ENCODE data around the gene RARRES2. TPM values are rescaled to one million over a fixed set of nuclear protein-coding genes. Genes with fewer than 3 reads are reported as not detected.

RARRES2 gene
- polyA plus RNA-seq, 3 donors from 2014 or later, result not detected

DNA sequence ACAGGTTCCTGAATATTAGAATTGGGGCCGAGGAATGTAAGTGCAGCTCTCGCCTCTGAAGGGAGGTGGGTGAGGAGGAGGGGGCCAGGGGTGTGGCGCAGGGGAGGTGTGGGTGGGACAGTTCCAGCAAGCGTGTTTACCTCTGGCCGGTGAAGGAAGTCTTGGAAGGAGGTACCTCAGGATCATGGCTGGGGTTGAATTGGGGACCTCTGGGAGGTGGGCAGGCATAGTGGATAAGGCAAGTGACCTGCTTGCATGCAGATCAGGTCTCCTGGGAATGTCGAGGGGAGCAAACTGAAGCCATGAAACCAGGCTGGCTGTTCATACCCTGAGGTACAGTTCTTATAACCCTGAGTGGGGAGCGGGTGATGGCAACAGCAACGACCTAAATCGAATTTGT is 39.7 kb upstream of the RARRES2 start:
- Mint-ChIP-seq H3K9me3 (no peaks in the 10 kb centered on the region), H3K4me3 (peak overlapping the region in 3 of 5 donors; percentile 18 to 88 (median 52)), H3K36me3 (no peaks in the 10 kb centered on the region), H3K27me3 (ENCODE audit: low read depth in 3 of 3) (peaks cover 2 to 10% (median 6%) of the 10 kb centered on the region in 3 donors), H3K27ac (no peak overlapping the region), H3K4me1 (peaks cover 26 to 28% of the 10 kb centered on the region in 2 donors)
- DNase-seq, result no peak

DNA sequence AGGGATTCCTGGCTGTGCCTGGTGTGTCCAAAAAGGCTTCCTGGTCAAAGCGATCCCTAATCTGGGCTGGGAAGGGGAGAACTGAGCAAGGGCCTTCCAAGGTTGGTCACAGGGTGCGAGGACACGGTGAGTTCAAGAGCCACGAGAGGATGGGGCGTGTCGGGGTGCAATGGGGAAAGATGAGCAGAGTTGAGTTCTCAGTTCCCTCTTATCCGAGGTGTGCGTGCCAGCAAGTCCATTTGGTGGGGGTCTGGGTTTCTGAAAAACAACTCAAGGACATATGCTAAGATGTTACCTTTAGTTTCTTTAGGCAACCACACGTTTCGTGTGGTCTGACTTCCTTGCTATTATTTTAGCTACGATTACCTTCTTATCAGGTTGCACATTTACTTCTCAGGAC is 39.0 kb upstream of the RARRES2 start:
- DNase-seq, result no peak
- peaks cover 26 to 29% of the 10 kb centered on the region in 2 donors for H3K4me1 Mint-ChIP-seq
- peak overlapping the region in 2 of 6 donors; percentile 92 for H3K27ac Mint-ChIP-seq
- peaks cover 2 to 10% (median 6%) of the 10 kb centered on the region in 3 donors for H3K27me3 Mint-ChIP-seq (ENCODE audit: low read depth in 3 of 3)
- H3K9me3 Mint-ChIP-seq, result no peaks in the 10 kb centered on the region
- no peaks in the 10 kb centered on the region for H3K36me3 Mint-ChIP-seq
- H3K4me3 Mint-ChIP-seq, result peak overlapping the region; percentile 18 to 92 (median 90)

DNA sequence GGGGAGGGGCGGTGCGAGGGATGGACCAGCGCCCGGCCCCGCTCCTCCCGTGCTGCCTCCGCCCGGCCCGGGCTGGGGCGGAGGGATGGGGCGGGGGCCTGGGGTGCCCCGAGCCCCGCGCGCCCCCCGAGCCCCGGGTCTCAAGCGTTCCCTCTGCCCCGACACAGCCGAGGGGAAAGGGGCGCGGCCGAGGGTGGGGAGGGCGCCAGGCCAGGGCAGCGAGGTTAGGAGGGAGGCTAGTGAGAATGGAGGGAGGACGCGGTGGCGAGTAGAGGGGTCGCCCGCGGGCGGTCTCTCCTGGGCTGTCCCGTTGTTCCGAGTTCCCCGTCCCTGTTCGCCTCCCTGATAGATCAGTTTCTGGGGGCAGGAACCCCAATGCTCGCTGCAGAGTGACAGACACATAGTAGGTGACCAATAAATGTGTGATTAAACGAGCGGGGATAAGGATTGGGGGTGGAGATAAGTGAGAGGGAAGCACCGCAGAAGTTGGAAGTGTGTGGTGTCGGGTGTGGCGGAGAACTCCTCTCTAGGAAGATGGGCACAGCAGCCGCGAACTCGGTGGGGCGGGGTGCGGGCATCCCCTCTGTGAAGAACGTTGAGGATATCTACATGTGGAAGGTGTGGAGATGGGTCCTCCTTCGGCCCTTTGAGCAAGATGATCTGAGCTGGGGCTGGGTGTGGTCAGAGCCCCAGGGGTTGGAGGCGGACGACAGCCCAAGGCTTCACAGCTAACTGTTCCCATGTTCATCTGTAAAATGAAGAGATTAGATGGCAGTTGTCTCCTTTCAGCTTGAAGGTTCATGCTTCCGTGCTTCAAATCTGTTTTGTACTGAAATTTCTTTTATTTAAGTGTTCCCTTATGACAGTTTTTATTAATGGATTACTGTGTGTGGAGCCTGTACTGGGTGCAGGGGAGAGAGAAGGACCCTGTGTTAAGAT is 38.3 kb upstream of the RARRES2 start:
- peak overlapping the region; percentile 88 to 92 (median 92) for H3K4me3 Mint-ChIP-seq
- no peaks in the 10 kb centered on the region for H3K9me3 Mint-ChIP-seq
- peak overlapping the region in 5 of 6 donors; percentile 59 to 92 (median 89) for H3K27ac Mint-ChIP-seq
- peaks cover 2 to 10% (median 6%) of the 10 kb centered on the region in 3 donors for H3K27me3 Mint-ChIP-seq (ENCODE audit: low read depth in 3 of 3)
- no peaks in the 10 kb centered on the region for H3K36me3 Mint-ChIP-seq
- DNase-seq, result no peak
- H3K4me1 Mint-ChIP-seq, result peaks cover 26 to 29% of the 10 kb centered on the region in 2 donors

DNA sequence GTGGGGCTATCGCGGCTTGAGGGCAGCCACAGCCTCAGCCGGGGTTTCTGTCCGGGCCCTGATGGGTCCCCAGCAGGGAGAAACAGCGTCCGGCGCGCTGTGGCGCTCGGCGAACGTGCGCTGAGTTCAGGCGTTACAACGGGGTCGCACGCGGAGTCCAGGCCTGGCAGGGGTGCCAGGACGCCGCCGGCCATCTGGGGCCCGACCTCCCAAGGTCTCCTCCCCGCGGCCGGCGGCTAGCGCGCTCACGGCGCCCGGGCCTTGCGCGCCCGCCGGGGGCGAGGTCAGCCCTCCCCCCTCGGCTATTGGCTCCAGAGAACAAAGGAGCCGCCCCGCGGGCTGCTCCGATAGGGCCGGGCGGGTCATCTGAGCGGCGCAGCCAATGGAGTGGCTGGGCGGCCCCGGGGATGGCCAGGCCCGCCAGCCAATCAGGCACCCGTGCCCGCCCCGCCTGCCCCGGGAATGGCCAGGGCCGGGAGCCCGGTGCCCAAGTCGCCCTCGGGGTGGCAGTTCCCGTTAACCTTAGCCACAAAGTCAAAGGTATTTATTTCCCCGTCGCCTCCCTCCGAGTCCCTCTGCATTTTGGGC is 37.5 kb upstream of the RARRES2 start, which contains the start of gene ZNF775:
Gene ZNF775, plus strand, starts transcription at position 478 of the 588 bp plus-strand sequence. CDS start 9,141 bp downstream, outside the sequence.
- Mint-ChIP-seq H3K36me3 (no peaks in the 10 kb centered on the region), H3K4me3 (peak within 1 kb of the TSS; percentile 88 to 92 (median 92)), H3K4me1 (peaks cover 30 to 33% of the 10 kb centered on the region in 2 donors), H3K9me3 (no peaks in the 10 kb centered on the region), H3K27me3 (ENCODE audit: low read depth in 3 of 3) (peaks cover 2 to 10% (median 6%) of the 10 kb centered on the region in 3 donors), H3K27ac (peak within 1 kb of the TSS; percentile 82 to 93 (median 90))
- peak; percentile 92 to 94 (median 93) for DNase-seq

DNA sequence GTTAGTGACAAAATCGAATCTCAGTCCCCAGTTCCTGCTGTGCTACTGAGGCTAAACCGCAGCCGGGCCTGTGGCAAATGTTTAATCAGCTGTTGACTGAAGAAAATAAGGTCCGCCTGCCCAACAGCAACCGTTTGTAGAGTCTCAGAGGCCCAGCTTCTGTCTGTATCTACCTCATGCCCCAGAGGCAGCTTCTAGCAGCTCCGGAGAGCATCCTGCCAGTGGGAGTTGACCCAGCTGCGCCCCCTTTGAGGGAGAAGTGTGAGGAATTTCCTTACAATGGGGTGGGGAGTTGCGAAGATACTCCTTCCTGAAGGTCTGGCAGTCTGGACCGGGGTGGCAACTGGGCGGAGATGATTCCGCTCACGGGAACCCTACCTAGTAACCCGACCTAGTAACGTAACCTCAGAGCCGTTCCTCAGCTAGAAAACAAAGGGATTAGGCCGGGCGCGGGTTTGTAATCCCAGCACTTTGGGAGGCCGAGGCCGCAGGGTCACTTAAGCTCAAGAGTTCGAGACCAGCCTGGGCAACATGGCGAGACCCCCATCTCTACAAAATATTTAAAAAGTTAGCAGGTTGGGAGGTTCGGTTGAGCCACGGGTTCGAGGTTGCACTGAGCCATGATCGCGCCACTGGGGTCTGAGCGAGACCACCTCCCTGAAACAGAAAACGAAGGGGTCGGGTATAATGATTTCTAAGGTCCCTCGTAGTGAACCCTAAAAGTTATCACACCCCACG is 36.9 kb upstream of the RARRES2 start:
- peaks cover 2 to 10% (median 6%) of the 10 kb centered on the region in 3 donors for H3K27me3 Mint-ChIP-seq (ENCODE audit: low read depth in 3 of 3)
- peaks cover 33 to 39% of the 10 kb centered on the region in 2 donors for H3K4me1 Mint-ChIP-seq
- DNase-seq, result peak; percentile 64 to 71 (median 71)
- H3K4me3 Mint-ChIP-seq, result peak overlapping the region; percentile 83 to 86 (median 86)
- no peaks in the 10 kb centered on the region for H3K36me3 Mint-ChIP-seq
- peak overlapping the region; percentile 82 to 93 (median 90) for H3K27ac Mint-ChIP-seq
- no peaks in the 10 kb centered on the region for H3K9me3 Mint-ChIP-seq

DNA sequence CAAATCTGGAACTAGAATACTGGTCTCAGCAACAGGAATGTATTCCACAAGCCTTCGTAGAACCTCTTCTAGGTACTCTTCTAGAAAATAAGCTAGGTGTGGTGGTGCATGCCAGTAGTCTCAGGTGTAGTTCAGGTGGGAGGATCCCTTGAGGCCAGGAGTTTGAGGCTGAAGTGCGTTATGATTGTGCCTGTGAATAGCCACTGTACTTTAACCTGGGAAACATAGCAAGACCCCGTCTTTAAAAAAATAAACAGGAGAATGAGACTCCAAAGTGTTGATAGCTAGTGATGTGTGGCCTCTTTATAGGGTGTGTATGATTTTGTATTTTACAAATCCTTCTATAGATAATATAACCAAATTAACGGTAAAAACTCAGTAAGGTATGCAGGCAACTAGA is 36.2 kb upstream of the RARRES2 start:
- Mint-ChIP-seq H3K9me3 (no peaks in the 10 kb centered on the region), H3K4me3 (peak overlapping the region; percentile 83 to 86 (median 86)), H3K27me3 (ENCODE audit: low read depth in 3 of 3) (peaks cover 2 to 10% (median 6%) of the 10 kb centered on the region in 3 donors), H3K27ac (peak overlapping the region; percentile 82 to 93 (median 90)), H3K4me1 (peaks cover 36 to 39% of the 10 kb centered on the region in 2 donors), H3K36me3 (no peaks in the 10 kb centered on the region)
- DNase-seq, result no peak

DNA sequence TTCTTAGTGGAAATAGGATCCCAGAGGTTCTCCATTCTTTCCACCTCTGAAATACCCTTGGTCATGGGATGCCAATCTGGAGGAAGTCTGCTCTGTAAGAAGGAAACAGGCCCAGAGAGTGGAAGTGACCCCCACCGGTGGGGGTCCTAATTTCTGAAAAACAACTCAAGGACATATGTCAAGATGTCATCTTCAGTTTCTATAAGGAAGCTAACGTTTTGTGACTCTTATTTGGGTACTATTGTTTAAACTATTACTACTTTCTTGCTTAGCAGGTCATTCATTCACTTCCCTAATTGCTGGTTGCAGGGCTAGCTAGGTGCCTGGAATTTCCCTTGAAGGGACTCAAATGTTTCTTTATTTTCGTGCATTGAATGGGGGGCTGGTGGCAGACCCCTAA is 35.8 kb upstream of the RARRES2 start:
- Mint-ChIP-seq H3K4me1 (peaks cover 36 to 39% of the 10 kb centered on the region in 2 donors), H3K27ac (peak overlapping the region in 4 of 6 donors; percentile 86 to 92 (median 90)), H3K27me3 (ENCODE audit: low read depth in 3 of 3) (peaks cover 2 to 10% (median 6%) of the 10 kb centered on the region in 3 donors), H3K36me3 (no peaks in the 10 kb centered on the region), H3K9me3 (no peaks in the 10 kb centered on the region), H3K4me3 (peak overlapping the region in 2 of 5 donors; percentile 83 to 86)
- DNase-seq, result no peak

DNA sequence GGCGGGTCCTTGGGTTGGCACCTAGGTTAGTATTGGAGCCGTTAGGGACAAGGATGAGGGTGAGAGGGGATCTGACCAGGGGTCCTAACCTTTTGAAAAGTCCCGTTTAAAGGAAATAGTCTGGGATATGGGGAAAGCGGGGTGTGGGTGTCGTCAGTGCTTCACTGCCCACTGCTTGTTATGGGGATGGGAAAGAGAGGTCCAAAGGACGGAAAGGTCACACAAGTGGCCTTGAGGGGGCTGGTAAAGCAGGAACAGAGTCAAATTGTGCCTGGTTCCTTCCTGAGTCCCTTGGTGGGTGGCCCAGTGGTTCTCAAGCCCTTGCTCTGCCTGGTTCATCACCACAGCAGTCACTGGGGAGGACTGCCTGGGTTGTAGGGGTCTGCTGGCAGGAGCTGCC is 35.1 kb upstream of the RARRES2 start:
- Mint-ChIP-seq H3K27ac (peak overlapping the region in 1 of 6 donors; percentile 40), H3K27me3 (ENCODE audit: low read depth in 3 of 3) (peaks cover 2 to 10% (median 6%) of the 10 kb centered on the region in 3 donors), H3K4me3 (no peak overlapping the region), H3K36me3 (no peaks in the 10 kb centered on the region), H3K4me1 (peaks cover 36 to 39% of the 10 kb centered on the region in 2 donors), H3K9me3 (no peaks in the 10 kb centered on the region)
- DNase-seq, result no peak

DNA sequence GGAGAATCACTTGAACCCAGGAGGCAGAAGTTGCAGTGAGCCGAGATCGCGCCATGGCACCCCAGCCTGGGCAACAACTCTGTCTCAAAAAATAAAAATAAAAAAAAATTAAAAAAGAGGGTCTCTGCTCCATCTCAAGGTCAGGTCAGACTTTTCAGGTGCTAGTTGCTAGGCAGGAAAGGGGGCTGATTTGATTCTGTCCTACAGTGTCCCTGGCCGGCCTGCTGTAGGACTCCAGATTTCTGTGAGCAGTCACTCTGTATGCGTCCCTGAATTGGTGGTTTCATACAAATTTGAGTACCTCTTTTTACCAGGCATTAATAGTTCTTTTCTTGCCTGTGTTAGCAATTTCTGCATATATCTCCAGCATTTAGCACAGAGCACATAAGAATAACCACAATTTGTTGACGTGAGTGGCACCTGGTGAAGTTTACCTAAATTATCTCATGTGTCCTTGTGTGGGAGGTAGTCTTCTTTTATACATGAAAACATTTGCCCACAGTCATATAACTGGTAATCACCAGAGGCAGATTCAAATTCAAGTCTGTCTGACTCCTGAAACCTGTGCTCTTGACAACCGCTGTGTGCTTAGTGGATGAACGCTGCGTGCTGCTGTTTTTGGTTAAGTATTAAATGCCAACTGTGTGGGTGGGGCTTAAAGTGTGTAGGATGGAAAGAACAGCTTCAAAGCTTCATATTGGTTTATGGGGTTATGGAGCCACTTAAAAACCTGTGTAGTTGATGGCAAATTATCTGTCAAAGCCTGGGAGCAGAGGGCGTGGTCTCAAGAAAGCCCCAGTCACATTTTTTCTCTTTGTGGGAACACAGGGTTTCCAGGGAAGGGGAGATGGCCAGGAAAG is 34.5 kb upstream of the RARRES2 start:
- no peak for DNase-seq
- Mint-ChIP-seq H3K27ac (peak overlapping the region in 4 of 6 donors; percentile 16 to 64 (median 30)), H3K4me3 (peak overlapping the region in 1 of 5 donors; percentile 3)

DNA sequence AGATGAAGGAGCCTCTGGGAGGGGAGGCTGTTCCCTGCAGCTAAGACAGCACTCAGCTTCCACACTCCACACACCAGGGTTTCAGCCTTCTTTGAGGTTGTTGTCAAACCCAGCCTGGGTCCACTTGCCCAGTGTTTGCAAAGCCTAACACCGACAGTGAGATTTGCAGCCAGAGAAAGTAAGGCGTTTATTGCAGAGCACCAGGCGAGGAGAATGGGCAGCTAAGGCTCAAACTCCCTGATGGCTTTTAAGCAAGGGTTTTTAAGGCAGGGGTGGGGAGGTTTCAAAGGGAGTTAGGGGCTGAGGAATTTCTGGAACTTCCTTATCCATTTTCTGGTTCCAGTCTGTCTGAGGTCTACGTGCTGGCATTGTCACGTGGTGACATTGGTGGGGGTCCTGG is 33.0 kb upstream of the RARRES2 start:
- DNase-seq, result no peak
- Mint-ChIP-seq H3K36me3 (peaks cover 0 to 4% (median 3%) of the 10 kb centered on the region in 3 donors), H3K9me3 (no peaks in the 10 kb centered on the region), H3K27ac (peak overlapping the region in 2 of 6 donors; percentile 18 to 48), H3K4me1 (peaks cover 39 to 44% of the 10 kb centered on the region in 2 donors), H3K27me3 (ENCODE audit: low read depth in 3 of 3) (peaks cover 0 to 13% (median 7%) of the 10 kb centered on the region in 3 donors), H3K4me3 (no peak overlapping the region)

More for the DNA sequence above, 34.5 kb upstream of the RARRES2 start:
- Mint-ChIP-seq H3K4me1 (peaks cover 38 to 42% of the 10 kb centered on the region in 2 donors), H3K27me3 (ENCODE audit: low read depth in 3 of 3) (peaks cover 2 to 10% (median 6%) of the 10 kb centered on the region in 3 donors), H3K9me3 (no peaks in the 10 kb centered on the region), H3K36me3 (peaks cover 0 to under 1% (median under 1%) of the 10 kb centered on the region in 3 donors)

DNA sequence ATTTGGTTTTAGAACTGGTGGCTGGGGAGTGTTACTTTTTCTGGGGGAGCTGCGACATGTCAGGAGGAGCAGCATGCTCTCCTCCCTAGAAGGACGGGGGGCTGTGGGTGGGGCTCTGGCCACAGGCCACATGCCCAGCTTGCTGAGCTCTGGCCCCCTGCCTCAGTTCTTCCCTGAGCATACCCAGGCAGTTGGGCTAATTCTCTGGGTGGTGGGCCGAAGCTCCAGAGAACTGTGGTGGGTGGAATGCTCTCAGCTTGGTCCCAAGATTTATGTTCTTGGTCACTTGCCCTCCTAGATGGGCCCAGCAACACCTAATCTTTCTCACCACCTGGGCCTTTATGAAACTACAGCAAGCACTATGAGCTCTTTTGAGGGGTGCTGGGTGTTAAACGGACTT is 32.6 kb upstream of the RARRES2 start:
- Mint-ChIP-seq H3K36me3 (peaks cover 0 to 4% (median 3%) of the 10 kb centered on the region in 3 donors), H3K27ac (peak overlapping the region in 2 of 6 donors; percentile 18 to 48)

DNA sequence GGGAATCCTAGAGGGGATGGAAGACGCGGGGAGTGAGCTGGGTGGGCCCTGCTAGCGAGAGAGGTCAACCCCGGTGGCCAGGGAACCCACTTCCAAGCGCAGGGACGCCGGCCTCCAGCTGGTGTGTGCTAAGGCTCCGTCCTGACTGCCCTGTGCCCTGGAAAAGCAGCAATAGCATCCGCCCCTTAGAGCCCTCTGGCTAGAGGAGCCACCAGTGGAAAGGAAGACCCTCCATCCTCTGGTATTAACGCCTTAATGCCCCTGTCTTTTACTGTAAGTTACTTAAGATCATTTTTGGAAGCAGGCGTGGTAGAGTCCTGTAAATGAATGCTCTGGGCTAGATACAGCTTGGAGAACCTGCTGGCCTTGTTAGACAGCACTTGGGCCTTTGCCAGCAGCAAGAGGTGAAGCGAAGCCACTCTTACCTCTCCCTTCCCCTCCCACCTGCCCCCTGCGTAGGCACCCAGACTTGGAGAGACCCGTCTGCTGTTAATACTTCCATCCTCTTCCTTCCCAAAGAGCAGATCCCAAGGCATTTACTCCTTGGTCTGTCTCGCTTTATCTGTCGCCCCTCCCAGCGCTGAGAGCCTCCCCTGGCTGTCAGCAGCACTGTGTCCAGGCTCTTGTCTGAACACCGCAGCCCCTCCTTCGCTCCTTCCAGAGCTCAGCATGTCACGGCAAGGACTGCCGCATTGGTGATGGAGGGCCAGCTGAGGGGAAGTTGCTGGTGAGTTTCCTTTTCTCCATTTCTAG is 31.8 kb upstream of the RARRES2 start:
- H3K27ac Mint-ChIP-seq, result peak overlapping the region in 2 of 6 donors; percentile 18 to 28
- DNase-seq, result no peak
- peaks cover 1 to 14% (median 10%) of the 10 kb centered on the region in 3 donors for H3K27me3 Mint-ChIP-seq (ENCODE audit: low read depth in 3 of 3)
- H3K4me3 Mint-ChIP-seq, result no peak overlapping the region
- H3K4me1 Mint-ChIP-seq, result peaks cover 42 to 46% of the 10 kb centered on the region in 2 donors
- peaks cover 0 to 4% (median 3%) of the 10 kb centered on the region in 3 donors for H3K36me3 Mint-ChIP-seq
- H3K9me3 Mint-ChIP-seq, result no peaks in the 10 kb centered on the region

More for the DNA sequence above, 32.6 kb upstream of the RARRES2 start:
- Mint-ChIP-seq H3K4me1 (peaks cover 44 to 48% of the 10 kb centered on the region in 2 donors), H3K27me3 (ENCODE audit: low read depth in 3 of 3) (peaks cover 0 to 17% (median 11%) of the 10 kb centered on the region in 3 donors), H3K9me3 (no peaks in the 10 kb centered on the region), H3K4me3 (no peak overlapping the region)
- no peak for DNase-seq
